ENCODE data around the gene UBN1. TPM values are rescaled to one million over a fixed set of nuclear protein-coding genes. Genes with fewer than 3 reads are reported as not detected.

UBN1 gene
- total and polyA plus RNA-seq, 4 donors: 7.3 to 19.7 (median 14.2) TPM

DNA sequence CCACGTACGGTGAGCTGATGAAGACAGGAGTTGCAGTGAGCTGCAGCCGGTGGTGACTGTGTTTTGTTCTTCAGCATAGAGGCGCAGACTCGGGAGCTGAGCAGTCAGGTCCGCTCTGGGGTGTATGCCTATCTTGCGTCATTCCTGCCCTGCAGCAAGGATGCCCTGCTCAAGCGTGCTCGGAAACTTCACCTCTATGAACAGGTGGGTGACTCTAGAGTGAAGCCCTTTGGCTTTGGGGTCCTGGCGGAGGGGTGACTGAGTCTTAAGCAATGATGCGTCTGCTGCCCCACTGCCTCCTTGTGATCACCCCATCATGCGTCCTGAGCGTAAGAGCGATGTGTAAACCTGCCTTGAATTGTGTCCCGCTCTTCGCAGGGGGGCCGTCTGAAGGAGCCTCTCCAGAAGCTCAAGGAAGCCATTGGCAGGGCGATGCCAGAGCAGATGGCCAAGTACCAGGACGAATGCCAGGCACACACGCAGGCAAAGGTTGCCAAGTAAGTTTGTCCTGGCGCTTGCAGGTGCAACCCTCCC, 22.9 kb downstream of the UBN1 start:
- peaks cover 11 to 53% (median 49%) of the 10 kb centered on the region in 4 donors for H3K36me3 ChIP-seq (ENCODE audit: control insufficient read depth in 4 of 4, insufficient read depth in 3 of 4, low read depth in 1 of 4, low read length in 3 of 4)
- H3K4me3 ChIP-seq (ENCODE audit: low read depth in 1 of 3, low read length in 3 of 3): no peak overlapping the region
- no peak overlapping the region for H3K27ac ChIP-seq (ENCODE audit: low read depth in 1 of 2, low read length in 2 of 2)
- 94% methylated on average over 21 of the region's 21 CpGs for WGBS
- no peak overlapping the region for H3K9ac ChIP-seq (ENCODE audit: low read depth in 1 of 2, low read length in 2 of 2)
- peaks cover 7 to 26% (median 22%) of the 10 kb centered on the region in 4 donors for H3K4me1 ChIP-seq (ENCODE audit: control insufficient read depth in 4 of 4, insufficient read depth in 4 of 4, low read length in 3 of 4)
- TF ChIP-seq YY1 (IDR thresholded peaks at IDR 0.05) (no peak), FOXA2 (IDR thresholded peaks at IDR 0.05) (no peak)
- TF ChIP-seq, protein P1, sequence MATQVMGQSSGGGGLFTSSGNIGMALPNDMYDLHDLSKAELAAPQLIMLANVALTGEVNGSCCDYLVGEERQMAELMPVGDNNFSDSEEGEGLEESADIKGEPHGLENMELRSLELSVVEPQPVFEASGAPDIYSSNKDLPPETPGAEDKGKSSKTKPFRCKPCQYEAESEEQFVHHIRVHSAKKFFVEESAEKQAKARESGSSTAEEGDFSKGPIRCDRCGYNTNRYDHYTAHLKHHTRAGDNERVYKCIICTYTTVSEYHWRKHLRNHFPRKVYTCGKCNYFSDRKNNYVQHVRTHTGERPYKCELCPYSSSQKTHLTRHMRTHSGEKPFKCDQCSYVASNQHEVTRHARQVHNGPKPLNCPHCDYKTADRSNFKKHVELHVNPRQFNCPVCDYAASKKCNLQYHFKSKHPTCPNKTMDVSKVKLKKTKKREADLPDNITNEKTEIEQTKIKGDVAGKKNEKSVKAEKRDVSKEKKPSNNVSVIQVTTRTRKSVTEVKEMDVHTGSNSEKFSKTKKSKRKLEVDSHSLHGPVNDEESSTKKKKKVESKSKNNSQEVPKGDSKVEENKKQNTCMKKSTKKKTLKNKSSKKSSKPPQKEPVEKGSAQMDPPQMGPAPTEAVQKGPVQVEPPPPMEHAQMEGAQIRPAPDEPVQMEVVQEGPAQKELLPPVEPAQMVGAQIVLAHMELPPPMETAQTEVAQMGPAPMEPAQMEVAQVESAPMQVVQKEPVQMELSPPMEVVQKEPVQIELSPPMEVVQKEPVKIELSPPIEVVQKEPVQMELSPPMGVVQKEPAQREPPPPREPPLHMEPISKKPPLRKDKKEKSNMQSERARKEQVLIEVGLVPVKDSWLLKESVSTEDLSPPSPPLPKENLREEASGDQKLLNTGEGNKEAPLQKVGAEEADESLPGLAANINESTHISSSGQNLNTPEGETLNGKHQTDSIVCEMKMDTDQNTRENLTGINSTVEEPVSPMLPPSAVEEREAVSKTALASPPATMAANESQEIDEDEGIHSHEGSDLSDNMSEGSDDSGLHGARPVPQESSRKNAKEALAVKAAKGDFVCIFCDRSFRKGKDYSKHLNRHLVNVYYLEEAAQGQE (IDR thresholded peaks at IDR 0.05): no peak
- H3K27me3 ChIP-seq (ENCODE audit: control insufficient read depth in 4 of 4, insufficient read depth in 4 of 4, low read length in 3 of 4): no peaks in the 10 kb centered on the region
- no peak for DNase-seq (ENCODE audit: low spot score)
- H3K9me3 ChIP-seq (ENCODE audit: control insufficient read depth in 4 of 4, low read length in 3 of 4): no peaks in the 10 kb centered on the region

DNA sequence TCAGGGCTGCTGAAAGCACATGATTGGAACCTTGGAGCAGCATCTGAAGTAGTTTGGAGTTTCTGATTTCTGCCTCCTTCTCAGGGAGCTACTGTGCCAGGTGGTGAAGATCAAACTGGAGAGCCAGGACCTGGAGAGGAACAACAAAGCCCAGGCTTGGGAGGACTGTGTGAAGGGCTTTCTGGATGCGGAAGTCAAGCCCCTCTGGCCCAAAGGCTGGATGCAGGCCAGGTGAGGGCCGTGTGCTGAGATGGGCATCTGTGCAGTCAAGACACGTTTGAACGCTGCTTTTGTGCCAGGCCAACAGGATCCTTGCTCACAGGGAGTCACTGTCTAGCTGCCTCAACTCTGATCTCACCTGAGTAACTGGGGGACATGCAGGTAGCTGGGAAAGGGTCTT, 23.8 kb downstream of the UBN1 start:
- H3K9ac ChIP-seq (ENCODE audit: low read depth in 1 of 2, low read length in 2 of 2): no peak overlapping the region
- no peak for DNase-seq (ENCODE audit: low spot score)

More for the DNA sequence above, 23.8 kb downstream of the UBN1 start:
- H3K4me3 ChIP-seq (ENCODE audit: low read depth in 1 of 3, low read length in 3 of 3): no peak overlapping the region
- TF ChIP-seq, protein P2, sequence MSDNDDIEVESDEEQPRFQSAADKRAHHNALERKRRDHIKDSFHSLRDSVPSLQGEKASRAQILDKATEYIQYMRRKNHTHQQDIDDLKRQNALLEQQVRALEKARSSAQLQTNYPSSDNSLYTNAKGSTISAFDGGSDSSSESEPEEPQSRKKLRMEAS (IDR thresholded peaks at IDR 0.05): no peak
- TF ChIP-seq, protein P1 (IDR thresholded peaks at IDR 0.05): no peak
- TF ChIP-seq YY1 (IDR thresholded peaks at IDR 0.05): no peak
- TF ChIP-seq, protein P3, sequence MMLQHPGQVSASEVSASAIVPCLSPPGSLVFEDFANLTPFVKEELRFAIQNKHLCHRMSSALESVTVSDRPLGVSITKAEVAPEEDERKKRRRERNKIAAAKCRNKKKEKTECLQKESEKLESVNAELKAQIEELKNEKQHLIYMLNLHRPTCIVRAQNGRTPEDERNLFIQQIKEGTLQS (IDR thresholded peaks at IDR 0.05): no peak
- TF ChIP-seq, protein P4, sequence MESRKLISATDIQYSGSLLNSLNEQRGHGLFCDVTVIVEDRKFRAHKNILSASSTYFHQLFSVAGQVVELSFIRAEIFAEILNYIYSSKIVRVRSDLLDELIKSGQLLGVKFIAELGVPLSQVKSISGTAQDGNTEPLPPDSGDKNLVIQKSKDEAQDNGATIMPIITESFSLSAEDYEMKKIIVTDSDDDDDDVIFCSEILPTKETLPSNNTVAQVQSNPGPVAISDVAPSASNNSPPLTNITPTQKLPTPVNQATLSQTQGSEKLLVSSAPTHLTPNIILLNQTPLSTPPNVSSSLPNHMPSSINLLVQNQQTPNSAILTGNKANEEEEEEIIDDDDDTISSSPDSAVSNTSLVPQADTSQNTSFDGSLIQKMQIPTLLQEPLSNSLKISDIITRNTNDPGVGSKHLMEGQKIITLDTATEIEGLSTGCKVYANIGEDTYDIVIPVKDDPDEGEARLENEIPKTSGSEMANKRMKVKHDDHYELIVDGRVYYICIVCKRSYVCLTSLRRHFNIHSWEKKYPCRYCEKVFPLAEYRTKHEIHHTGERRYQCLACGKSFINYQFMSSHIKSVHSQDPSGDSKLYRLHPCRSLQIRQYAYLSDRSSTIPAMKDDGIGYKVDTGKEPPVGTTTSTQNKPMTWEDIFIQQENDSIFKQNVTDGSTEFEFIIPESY (IDR thresholded peaks at IDR 0.05): no peak
- TF ChIP-seq GABPA (IDR thresholded peaks at IDR 0.05 in 1 of 2, conservative IDR thresholded peaks at IDR 0.05 in 1 of 2): no peak
- TF ChIP-seq RXRA (IDR thresholded peaks at IDR 0.05): no peak
- TF ChIP-seq HNF4G (IDR thresholded peaks at IDR 0.05): no peak
- TF ChIP-seq HNF4A (conservative IDR thresholded peaks at IDR 0.05): no peak
- TF ChIP-seq FOXA1 (IDR thresholded peaks at IDR 0.05): no peak
- no peak for TF ChIP-seq SP1 (IDR thresholded peaks at IDR 0.05)
- TF ChIP-seq JUND (IDR thresholded peaks at IDR 0.05): no peak
- TF ChIP-seq EGR1 (IDR thresholded peaks at IDR 0.05; ENCODE audit: low read depth in 2 of 2): no peak
- TF ChIP-seq TAF1 (conservative IDR thresholded peaks at IDR 0.05): no peak
- no peak for TF ChIP-seq FOXA2 (IDR thresholded peaks at IDR 0.05)
- no peak for TF ChIP-seq NR2F2 (IDR thresholded peaks at IDR 0.05)
- TF ChIP-seq, protein P5, sequence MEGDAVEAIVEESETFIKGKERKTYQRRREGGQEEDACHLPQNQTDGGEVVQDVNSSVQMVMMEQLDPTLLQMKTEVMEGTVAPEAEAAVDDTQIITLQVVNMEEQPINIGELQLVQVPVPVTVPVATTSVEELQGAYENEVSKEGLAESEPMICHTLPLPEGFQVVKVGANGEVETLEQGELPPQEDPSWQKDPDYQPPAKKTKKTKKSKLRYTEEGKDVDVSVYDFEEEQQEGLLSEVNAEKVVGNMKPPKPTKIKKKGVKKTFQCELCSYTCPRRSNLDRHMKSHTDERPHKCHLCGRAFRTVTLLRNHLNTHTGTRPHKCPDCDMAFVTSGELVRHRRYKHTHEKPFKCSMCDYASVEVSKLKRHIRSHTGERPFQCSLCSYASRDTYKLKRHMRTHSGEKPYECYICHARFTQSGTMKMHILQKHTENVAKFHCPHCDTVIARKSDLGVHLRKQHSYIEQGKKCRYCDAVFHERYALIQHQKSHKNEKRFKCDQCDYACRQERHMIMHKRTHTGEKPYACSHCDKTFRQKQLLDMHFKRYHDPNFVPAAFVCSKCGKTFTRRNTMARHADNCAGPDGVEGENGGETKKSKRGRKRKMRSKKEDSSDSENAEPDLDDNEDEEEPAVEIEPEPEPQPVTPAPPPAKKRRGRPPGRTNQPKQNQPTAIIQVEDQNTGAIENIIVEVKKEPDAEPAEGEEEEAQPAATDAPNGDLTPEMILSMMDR (IDR thresholded peaks at IDR 0.05; ENCODE audit: low read depth, low read length, missing input control): no peak
- TF ChIP-seq RAD21 (IDR thresholded peaks at IDR 0.05): no peak
- H3K27ac ChIP-seq (ENCODE audit: low read depth in 1 of 2, low read length in 2 of 2): no peak overlapping the region
- H3K9me3 ChIP-seq (ENCODE audit: control insufficient read depth in 4 of 4, low read length in 3 of 4): no peaks in the 10 kb centered on the region
- H3K27me3 ChIP-seq (ENCODE audit: control insufficient read depth in 4 of 4, insufficient read depth in 4 of 4, low read length in 3 of 4): no peaks in the 10 kb centered on the region
- peaks cover 14 to 60% (median 52%) of the 10 kb centered on the region in 4 donors for H3K36me3 ChIP-seq (ENCODE audit: control insufficient read depth in 4 of 4, insufficient read depth in 3 of 4, low read depth in 1 of 4, low read length in 3 of 4)
- H3K4me1 ChIP-seq (ENCODE audit: control insufficient read depth in 4 of 4, insufficient read depth in 4 of 4, low read length in 3 of 4): peaks cover 7 to 26% (median 22%) of the 10 kb centered on the region in 4 donors
- WGBS: 93% methylated on average over 4 of the region's 4 CpGs

Measured in liver (tissue), 9 donors.